H1 (cell line): ENCODE data around the gene AIG1. TPM values are rescaled to one million over a fixed set of nuclear protein-coding genes. Genes with fewer than 3 reads are reported as not detected.

Experiments
- CHD7 ChIP-seq: fragments of 300-600 bp; sonication (generic); IDR thresholded peaks from 2 replicates; pipeline ENCODE4 v1.7.1; 2012; ENCODE audit warnings: low read length, moderate library complexity, mild to moderate bottlenecking, inconsistent platforms; ENCODE audit not compliant: insufficient replicate concordance
- FOSL1 ChIP-seq: IDR thresholded peaks from 2 replicates; pipeline ENCODE4 v1.6.1; 2011; ENCODE audit warnings: mild to moderate bottlenecking, low read depth, low read length, moderate library complexity; ENCODE audit not compliant: insufficient read depth
- polyA plus RNA-seq, 7 experiments: library from polyadenylated mRNA; depleted of rRNA in 3 of 7; stranded (reverse) in 5 of 7; unstranded in 2 of 7; fragments of >200 nt in 5 of 7; fragments of 200-250 nt in 2 of 7; gene quantifications; 1 replicate in 5 of 7; 2 replicates in 1 of 7; 4 replicates in 1 of 7; pipeline versions ENCODE4 v1.2.1 to v1.2.3, GENCODE V29; 2011 to 2013; ENCODE audit warnings: missing spikeins in 2 of 7, mixed read lengths in 2 of 7
- total RNA-seq: library from RNA; stranded (reverse); fragmentation: NEBNext Ultra II Directional; extraction: Animal tissue kit (Norgen Biotek cat#: 25700); gene quantifications from 2 replicates; pipeline ENCODE4 v1.2.1, GENCODE V29; 2021

Gene AIG1
- total and polyA plus RNA-seq, 2 of the 8 experiments (the other 6 are each of a cell fraction or from before 2014, with no cell fraction given) = 56.6 to 58.4 TPM

- TF ChIP-seq CHD7 (no peak), FOSL1 (no peak)
Observed at GRCh38 chr6:143110996-143111395, 50.3 kb downstream of the AIG1 start (continued).
